GM18526 (cell line): ENCODE results near the gene NPHP4.

ENCODE experiments used
- POLR2A ChIP-seq: IDR thresholded peaks from 3 replicates; pipeline ENCODE4 v1.6.1; 2011; ENCODE audit not compliant: insufficient read length; ENCODE audit errors: extremely low read depth

The NPHP4 gene

DNA sequence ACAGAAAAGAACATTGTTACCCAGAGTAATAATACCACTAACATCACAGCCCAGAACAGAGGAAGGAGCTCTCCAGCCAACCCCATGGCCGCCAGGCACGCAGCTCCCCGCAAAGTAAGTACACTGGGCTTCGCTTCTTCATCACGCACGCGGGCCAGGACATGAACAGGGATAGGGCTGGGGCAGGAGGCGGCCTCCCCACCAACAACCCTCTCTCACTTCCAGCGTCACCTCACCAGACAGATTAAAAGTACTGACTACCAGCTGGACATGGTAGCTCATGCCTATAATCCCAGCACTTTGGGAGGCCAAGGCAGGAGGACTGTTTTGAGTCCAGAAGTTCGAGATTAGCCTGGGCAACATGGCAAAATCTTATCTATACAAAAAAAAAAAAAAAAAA lies 78.3 kb downstream of the NPHP4 start:
- no peak for TF ChIP-seq POLR2A

DNA sequence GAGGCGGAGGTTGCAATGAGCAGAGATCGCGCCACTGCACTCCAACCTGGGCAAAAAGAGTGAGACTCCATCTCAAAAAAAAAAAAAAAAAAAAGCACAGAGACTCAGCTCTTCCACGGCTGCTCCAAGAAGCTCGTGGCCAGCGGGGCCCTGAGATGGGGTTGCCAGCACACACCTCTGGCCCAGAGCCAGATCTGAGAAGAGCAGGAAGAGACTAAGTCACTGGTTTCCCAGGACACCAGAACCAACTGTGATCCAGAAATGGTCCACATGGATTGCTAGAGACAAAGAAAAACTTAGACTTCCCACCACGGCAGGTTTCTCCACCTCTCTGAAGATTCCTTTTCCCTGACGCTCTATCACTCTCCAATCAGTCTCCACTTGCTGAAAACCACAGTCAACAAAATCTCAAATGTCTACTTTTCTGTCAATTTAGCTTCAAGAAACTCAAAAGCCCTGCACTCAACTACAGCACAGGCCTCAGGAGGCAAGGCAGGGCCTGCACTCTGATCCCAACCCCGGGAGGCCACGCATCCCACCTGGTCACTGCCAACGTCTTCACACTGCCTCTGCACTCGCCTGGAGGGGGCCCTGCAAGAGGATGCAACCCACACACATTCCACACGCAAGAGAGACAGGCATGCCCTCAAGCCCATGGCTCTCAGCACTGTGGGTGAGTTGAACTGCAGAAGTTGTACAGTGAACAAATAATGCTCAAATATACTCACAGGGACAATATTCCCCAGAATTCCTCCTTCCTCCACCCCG lies 79.0 kb downstream of the NPHP4 start:
- no peak for TF ChIP-seq POLR2A

DNA sequence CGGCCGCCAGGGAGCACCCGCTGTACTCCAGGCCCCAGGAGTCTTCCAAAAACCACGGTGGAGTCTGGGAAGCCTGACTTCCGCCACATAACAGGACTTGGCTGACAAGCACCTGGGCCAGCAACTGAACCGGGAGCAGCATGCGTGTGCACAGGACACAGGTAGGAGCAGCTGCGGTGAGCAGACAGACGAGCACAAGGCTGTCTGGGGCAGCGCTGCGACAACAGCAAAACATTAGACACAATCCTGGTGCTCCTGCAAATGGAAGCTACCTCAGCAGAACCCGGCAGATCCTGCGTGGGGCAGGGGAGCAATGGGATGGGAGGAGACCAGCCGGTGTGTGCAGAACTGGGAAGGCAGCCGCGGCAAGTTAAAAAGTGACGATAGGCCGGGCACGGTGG lies 80.4 kb downstream of the NPHP4 start:
- TF ChIP-seq POLR2A = no peak

DNA sequence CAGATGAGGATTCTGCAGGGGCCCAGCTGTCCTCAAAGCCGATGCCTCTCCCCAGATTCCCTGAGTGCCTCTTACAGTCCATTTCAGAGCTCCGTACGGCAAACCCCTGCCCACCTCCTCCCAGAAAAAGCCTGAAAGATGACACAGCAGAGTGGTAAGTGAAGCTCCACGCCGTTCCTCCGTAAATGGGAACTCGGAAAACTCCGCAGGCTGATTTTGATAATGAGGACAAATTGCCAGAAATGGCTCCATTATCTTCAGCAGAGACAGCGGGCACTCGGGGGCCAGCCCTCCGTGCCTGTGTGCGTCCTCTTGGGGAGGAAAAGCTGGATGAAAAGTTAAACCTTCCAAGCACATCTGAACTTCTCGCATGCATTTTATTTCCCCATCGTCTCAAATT lies 81.1 kb downstream of the NPHP4 start:
- TF ChIP-seq POLR2A = no peak

DNA sequence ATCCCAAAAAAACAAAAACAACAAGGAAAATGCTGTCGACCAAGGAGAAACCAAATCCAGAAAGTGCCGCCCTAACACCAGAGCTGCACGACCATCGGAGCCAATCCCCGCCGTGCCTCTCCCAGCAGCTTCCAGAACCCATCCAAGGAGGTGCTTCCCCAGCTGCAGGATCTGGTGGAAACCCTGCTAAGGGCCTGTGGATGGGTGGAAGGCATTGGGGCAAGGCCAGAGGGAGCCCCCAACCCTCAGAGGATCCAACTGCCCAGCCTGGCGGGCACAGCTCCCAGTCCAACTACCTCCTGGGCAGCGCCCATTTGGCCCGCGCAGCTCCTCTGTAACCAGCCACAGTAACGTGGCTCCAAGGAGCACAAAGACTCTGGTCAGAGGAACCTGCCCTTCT lies 81.6 kb downstream of the NPHP4 start:
- no peak for TF ChIP-seq POLR2A

DNA sequence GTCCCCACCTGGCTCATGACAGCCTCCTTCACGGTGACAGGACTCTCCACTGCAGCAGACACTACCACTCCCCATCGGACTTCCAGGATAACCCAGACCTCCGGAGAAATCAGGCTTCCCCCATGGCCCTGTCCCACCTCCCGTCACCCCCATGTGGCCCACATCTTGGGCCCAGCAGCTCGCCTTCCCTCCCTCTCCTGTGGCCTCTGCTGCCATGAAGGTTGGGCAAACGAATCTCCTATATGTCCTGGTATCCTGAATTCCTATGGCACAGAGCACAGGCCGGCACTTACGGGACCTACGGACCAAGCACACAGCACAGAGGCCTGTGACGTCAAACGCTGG lies 82.0 kb downstream of the NPHP4 start:
- TF ChIP-seq POLR2A = no peak

DNA sequence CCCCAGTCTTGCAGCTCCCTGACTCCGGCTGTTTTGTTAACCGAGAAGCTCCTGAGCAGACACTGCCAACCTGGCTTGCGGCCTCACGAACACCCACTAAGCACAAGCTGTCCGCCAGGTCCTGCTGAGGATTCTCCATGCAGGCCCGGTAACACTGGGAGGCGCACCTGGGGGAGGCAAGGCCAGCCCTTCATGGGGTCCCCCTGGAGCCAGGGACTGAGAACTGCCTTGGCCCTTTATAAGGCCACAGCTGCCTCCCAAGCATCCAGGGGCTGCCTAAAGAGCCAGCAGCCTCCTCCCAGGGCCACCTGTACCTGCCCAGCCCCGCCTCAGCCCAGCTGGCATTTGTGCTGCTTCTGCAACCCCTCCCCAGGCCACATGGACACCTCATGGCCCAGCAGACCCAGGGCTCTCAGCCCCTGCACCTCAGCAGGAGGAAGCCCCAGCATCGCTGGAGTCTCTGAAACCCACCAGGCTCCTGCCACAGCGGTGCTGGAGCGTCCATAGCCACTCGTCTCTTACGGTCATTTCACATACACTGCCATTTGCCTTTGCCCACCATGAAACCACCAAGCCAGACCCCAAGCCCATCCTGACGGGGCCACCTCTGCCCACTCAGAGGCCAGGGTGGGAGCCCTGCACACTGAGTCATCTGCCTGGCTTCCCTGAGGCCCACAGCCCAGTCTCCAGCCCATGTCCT lies 82.5 kb downstream of the NPHP4 start:
- TF ChIP-seq POLR2A = no peak

DNA sequence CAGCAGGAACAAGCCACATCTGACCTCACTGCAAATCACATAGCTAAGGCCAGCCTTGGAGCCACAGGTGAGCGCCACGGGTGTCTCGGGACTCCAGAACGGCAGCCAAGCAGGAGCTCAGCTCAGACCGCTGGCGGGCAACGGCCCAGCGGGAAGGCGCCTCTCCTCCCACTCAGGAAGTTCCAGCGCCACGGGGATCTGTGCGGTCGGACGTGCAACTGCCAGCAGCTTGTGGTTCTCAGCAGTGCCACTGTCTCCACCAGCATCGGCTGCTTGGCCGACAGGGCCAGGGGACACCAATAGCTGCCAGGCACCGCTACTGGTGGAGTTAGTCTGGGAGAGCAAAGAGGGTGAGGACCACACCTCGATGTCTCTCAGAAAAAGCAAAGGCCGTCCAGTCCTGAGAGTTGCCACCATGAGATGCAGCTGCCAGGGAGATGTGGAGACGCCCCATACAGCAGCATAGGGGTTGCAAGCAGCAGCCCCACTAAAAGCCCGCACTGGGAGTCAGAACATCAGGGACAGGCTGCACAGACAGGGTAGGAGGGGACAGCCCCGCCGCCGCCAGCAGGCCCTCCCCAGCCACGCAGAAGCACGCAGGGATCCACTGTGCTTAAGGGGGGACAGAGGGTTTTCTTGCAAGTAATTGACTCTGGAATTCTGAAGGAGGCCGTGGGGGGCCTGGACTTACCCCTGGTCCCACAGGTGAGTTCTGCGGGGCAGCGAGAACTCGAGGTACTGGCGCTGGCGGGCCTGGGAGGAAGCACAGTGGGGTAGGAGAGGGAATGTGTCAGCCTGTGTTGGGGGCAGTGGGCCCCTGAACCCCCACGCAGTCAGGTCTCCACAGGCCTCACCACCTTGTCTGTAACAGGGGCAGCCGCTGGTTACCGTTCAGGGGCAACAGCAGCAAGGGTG lies 83.5 kb downstream of the NPHP4 start:
- no peak for TF ChIP-seq POLR2A

DNA sequence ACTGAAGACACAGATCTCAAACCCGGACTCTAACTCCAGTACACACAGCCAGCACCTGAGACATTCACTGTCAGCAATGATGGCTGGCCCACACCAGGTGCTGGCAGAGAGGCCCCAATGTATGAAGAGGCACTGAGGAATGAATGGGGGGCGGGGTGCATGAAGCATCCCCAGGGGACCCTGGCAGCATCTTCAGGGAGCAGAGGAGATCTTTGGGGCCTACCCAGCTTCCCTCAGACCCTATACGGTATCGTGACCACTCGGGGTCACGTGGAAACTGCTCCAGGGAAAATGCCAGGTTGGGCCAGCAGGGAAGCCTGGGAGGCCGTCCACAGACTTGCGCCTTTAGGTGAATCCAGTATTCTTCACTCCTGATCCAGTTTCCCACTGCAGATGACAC lies 84.3 kb downstream of the NPHP4 start:
- no peak for TF ChIP-seq POLR2A

DNA sequence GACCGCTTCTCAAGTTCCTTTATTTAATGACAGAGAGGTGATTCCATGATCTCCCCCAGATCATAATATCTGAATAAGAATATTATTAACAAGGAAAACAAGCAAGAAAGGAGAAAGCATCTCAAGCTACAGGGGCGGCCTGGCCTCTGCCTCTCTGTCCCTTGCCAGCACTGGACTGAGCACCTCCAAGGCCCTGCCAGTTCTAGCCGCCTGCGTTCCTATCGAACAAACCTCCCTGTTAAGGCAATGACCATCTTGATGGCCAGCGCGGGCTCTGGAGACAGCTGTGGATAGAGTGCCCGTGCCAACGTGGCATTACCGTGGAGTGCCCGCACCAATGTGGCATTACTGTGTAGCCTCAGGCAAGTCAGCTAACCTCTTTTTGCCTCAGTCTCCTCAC lies 84.8 kb downstream of the NPHP4 start:
- no peak for TF ChIP-seq POLR2A

DNA sequence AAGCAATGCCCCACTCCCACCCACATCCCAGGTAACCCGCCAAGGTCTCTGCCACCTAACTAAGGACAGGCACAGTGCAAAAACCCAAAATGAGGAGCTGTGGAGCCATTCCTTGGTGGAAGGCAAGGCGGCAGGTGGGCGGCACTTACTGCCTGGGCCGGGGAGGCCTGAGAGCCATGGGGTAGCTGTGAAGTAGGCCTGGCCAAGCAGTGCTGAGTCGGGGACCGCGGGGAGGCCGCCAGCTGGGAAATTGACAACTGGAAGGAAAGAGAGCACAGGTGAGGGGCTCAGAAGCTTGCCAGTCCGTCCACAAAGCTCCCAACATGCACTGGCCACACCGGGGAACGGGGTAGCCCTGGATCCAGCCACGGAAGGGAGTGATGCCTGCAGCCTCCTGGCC lies 85.3 kb downstream of the NPHP4 start:
- no peak for TF ChIP-seq POLR2A

DNA sequence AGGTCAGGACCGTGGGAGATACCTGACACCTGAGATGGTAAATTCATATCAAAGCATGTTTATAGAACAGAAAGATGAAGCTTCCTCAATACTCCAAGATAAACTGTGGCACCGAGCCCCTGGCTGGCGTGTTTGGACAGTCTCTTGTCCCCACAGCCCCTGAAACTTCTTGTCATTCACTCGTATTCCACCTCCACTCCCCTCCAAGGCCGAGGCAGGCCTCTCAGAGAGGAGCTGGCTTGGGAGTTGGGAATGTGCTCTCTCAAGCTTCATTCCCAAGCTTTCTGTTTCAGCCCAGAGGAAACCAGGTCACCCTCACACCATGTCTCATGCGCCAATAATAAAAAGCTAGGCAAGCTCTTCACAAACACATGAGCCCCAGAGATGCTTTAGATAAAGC lies 86.1 kb downstream of the NPHP4 start:
- no peak for TF ChIP-seq POLR2A

DNA sequence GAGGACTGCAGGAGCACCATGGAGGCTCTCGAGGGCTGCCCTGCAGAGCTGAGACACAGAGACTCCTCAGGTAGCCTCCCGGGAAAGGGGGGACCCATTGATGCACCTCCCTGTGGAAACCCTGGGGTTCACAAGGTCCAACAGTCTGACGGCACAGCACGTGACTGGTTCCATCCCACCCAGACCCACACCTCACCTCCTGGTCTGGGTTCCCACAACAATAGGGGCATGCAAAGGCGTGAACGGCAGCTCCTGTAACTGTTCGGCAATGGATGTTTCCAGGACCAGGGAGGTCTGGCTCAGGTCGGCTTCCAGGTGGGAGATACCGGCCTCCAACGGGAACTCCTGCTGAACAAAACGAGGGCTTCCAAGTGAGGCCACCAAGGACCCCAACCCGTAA lies 86.8 kb downstream of the NPHP4 start:
- TF ChIP-seq POLR2A = no peak

DNA sequence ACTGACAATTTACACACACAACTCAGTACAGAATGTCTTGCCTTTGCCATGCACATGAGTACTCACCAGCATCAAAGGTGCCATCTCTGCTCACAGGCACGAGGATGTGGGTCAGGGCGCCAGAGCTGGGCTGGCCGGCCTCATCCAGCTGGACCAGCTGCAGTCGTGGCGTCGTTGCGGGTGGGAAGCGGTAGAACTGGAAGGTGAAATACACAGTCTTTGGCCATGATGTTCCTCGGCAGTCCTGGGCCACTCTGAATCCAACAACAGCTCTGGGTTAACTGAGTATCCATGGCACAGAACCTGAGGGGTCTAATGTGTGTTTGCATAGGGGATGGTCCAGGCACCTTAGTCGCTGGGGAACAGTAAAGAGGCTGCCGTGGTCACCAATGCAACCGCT lies 87.7 kb downstream of the NPHP4 start:
- TF ChIP-seq POLR2A = no peak

DNA sequence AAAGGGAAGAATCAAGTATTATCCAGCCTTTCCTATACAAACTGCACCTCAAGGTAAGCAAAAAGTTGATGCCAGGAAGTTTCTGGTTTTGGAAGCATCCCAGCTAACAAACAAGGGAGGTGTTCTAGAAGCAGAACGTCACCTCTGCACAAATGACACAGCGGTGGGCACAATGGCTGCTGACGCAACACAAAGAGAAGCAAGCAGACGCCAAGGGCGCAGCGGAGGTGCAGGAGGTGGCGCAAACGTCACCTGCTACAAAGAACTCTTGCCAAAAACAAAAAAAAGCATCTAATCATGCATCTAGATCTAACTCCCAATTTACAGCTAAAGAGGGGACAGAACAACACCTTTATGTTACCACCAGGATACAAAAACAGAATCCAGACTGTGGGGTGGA lies 88.5 kb downstream of the NPHP4 start:
- TF ChIP-seq POLR2A = no peak

DNA sequence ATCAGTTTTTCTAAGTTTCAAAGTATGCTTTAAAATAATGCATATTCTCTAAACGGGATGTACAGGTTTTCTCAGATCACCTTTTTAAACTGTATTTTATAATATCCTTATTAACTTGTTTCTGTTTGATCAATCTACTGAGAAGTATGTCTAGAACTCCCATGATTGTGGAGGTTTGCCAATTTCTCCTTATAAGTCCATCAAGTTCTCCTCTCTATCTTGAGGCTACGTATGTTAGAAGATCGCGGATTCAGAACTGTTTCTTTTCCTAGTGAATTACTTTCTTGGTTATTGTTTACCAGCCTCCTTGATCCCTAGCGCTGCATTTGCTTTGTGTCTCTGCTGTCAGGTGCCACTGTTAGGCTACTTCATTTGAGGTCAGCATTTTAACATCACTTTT lies 89.2 kb downstream of the NPHP4 start:
- no peak for TF ChIP-seq POLR2A
